Measurements from ENCODE around the gene STT3B. TPM values are rescaled to one million over a fixed set of nuclear protein-coding genes. Genes with fewer than 3 reads are reported as not detected.
"Not testable (repeated sequence)": the region's sequence is repeated elsewhere in the genome, so short reads cannot be mapped to it uniquely, and the experiment has no call there.

STT3B gene
- total RNA-seq, 2 donors from 2014 or later, result 44.5 to 65.1 TPM

- H3K36me3 ChIP-seq (replicated peaks in 1 of 2; ENCODE audit: insufficient read depth in 1 of 2, low read depth in 2 of 2), result no peaks in the 10 kb centered on the region
- TF ChIP-seq POLR2A (IDR thresholded peaks at IDR 0.05), result no peak
- no peaks in the 10 kb centered on the region for H3K27me3 ChIP-seq
- intact Hi-C loops (cut with DNase I), result no loop called here
- WGBS, 2 donors, result 68 to 90% methylated on average over 3 of the region's 3 CpGs
- no peak overlapping the region for H3K27ac ChIP-seq
- no peaks in the 10 kb centered on the region for H3K4me1 ChIP-seq
- H3K9me3 ChIP-seq, result no peaks in the 10 kb centered on the region
- H3K4me3 ChIP-seq, result no peak overlapping the region
- DNase-seq, result no peak
- ATAC-seq, result no peak
Observed at GRCh38 chr3:31499281-31499680, 33.4 kb upstream of the STT3B start.

- ATAC-seq (no peak), DNase-seq (no peak)
- WGBS, 2 donors, result 78 to 79% methylated on average over 3 of the region's 3 CpGs
- H3K4me1 ChIP-seq, result no peaks in the 10 kb centered on the region
- H3K4me3 ChIP-seq, result no peak overlapping the region
- no peaks in the 10 kb centered on the region for H3K9me3 ChIP-seq
- H3K36me3 ChIP-seq (replicated peaks in 1 of 2; ENCODE audit: insufficient read depth in 1 of 2, low read depth in 2 of 2), result no peaks in the 10 kb centered on the region
- H3K27ac ChIP-seq, result no peak overlapping the region
- no peaks in the 10 kb centered on the region for H3K27me3 ChIP-seq
- no peak for TF ChIP-seq POLR2A (IDR thresholded peaks at IDR 0.05)
- no peak for TF ChIP-seq CTCF (IDR thresholded peaks at IDR 0.05)
- intact Hi-C loops (cut with DNase I), result no loop called here
Observed at GRCh38 chr3:31502803-31503221, 29.9 kb upstream of the STT3B start.

GRCh38 chr3:31503456-31503855, 29.3 kb upstream of the STT3B start:
- no peaks in the 10 kb centered on the region for H3K36me3 ChIP-seq (replicated peaks in 1 of 2; ENCODE audit: insufficient read depth in 1 of 2, low read depth in 2 of 2)
- TF ChIP-seq CTCF (IDR thresholded peaks at IDR 0.05), result no peak
- no peak overlapping the region for H3K27ac ChIP-seq
- H3K4me1 ChIP-seq, result no peaks in the 10 kb centered on the region
- H3K4me3 ChIP-seq, result no peak overlapping the region
- no peak for DNase-seq
- intact Hi-C loops (cut with DNase I), result no loop called here
- no peaks in the 10 kb centered on the region for H3K27me3 ChIP-seq
- 42 to 55% methylated on average over 4 of the region's 4 CpGs for WGBS, 2 donors
- ATAC-seq, result no peak
- H3K9me3 ChIP-seq, result no peaks in the 10 kb centered on the region

GRCh38 chr3:31504230-31504629, 28.5 kb upstream of the STT3B start:
- WGBS, 2 donors, result 76 to 77% methylated on average over 3 of the region's 3 CpGs
- Histone ChIP-seq H3K4me1 (no peaks in the 10 kb centered on the region), H3K27ac (no peak overlapping the region), H3K27me3 (no peaks in the 10 kb centered on the region), H3K4me3 (no peak overlapping the region), H3K36me3 (replicated peaks in 1 of 2; ENCODE audit: insufficient read depth in 1 of 2, low read depth in 2 of 2) (no peaks in the 10 kb centered on the region), H3K9me3 (no peaks in the 10 kb centered on the region)
- ATAC-seq, result no peak
- DNase-seq, result no peak
- intact Hi-C loops (cut with DNase I), result no loop called here
- TF ChIP-seq CTCF (IDR thresholded peaks at IDR 0.05) (no peak), POLR2A (IDR thresholded peaks at IDR 0.05) (no peak)

- no peak for DNase-seq
- TF ChIP-seq CTCF (IDR thresholded peaks at IDR 0.05), result no peak
- no peak for TF ChIP-seq POLR2A (IDR thresholded peaks at IDR 0.05)
- Histone ChIP-seq H3K4me1 (no peaks in the 10 kb centered on the region), H3K27me3 (no peaks in the 10 kb centered on the region), H3K9me3 (no peaks in the 10 kb centered on the region), H3K36me3 (replicated peaks in 1 of 2; ENCODE audit: insufficient read depth in 1 of 2, low read depth in 2 of 2) (no peaks in the 10 kb centered on the region), H3K27ac (no peak overlapping the region), H3K4me3 (no peak overlapping the region)
- 43 to 60% methylated on average over 5 of the region's 5 CpGs for WGBS, 2 donors
- ATAC-seq, result no peak
- intact Hi-C loops (cut with DNase I), result no loop called here
Observed at GRCh38 chr3:31505371-31506048, 27.2 kb upstream of the STT3B start.

- DNase-seq; H3K27ac ChIP-seq; H3K9me3 ChIP-seq; H3K36me3 ChIP-seq (replicated peaks in 1 of 2; ENCODE audit: insufficient read depth in 1 of 2, low read depth in 2 of 2); ATAC-seq; H3K4me3 ChIP-seq; H3K27me3 ChIP-seq; intact Hi-C loops (cut with DNase I); H3K4me1 ChIP-seq: not testable (repeated sequence)
- WGBS, 2 donors, result 78 to 83% methylated on average over 7 of the region's 7 CpGs
Observed at GRCh38 chr3:31506515-31506914, 26.2 kb upstream of the STT3B start.

Measured in body of pancreas (tissue), 4 donors.